CD8-positive, alpha-beta memory T cell (primary cell): Measurements from ENCODE around the gene SOX5. TPM values are rescaled to one million over a fixed set of nuclear protein-coding genes. Genes with fewer than 3 reads are reported as not detected.

Experiments used
- CTCF ChIA-PET: fragments of 350-600 bp; sonication (Branson Sonifier 250); formaldehyde crosslinking; loops from one replicate; lab custom pipeline; 2021; ENCODE audit warnings: antibody characterized with exemption; lab: Charles Lee
- POLR2A ChIA-PET: fragments of 350-600 bp; sonication (Branson Sonifier 250); formaldehyde crosslinking; loops from one replicate; lab custom pipeline; 2021; ENCODE audit warnings: antibody characterized with exemption; lab: Charles Lee
- DNase-seq, 5 donors: peaks; one replicate each; pipeline versions ENCODE4 v3.0.0 to v3.0.0-alpha.2; 2020 to 2022; ENCODE audit warnings: mixed read lengths in 1 of 5
- H3K27ac ChIP-seq: one replicate; pipeline ENCODE4 v1.7.0; 2013; ENCODE audit warnings: low read depth, mild to moderate bottlenecking, low read length, moderate library complexity
- H3K27me3 ChIP-seq: 2 replicates; pipeline ENCODE4 v1.7.0; 2013; ENCODE audit warnings: low read length, mild to moderate bottlenecking; ENCODE audit not compliant: insufficient read depth, poor library complexity, severe bottlenecking
- H3K36me3 ChIP-seq: 2 replicates; pipeline ENCODE4 v1.7.0; 2013; ENCODE audit warnings: mild to moderate bottlenecking, low read length, moderate library complexity; ENCODE audit not compliant: insufficient read depth
- H3K4me1 ChIP-seq: 2 replicates; pipeline ENCODE4 v1.7.0; 2013; ENCODE audit warnings: mild to moderate bottlenecking, low read length, moderate library complexity; ENCODE audit not compliant: insufficient read depth
- H3K4me3 ChIP-seq: 2 replicates; pipeline ENCODE4 v1.7.0; 2013; ENCODE audit warnings: mild to moderate bottlenecking, low read length
- H3K9me3 ChIP-seq: 2 replicates; pipeline ENCODE4 v1.7.0; 2013; ENCODE audit warnings: mild to moderate bottlenecking, low read length
- H3K27ac Mint-ChIP-seq, 8 donors: one replicate each; pipeline ENCODE4 v1.8.0; 2020 to 2021; ENCODE audit warnings: mixed read lengths in 8 of 8, mild to moderate bottlenecking in 6 of 8, inconsistent platforms in 3 of 8, moderate library complexity in 3 of 8
- H3K27me3 Mint-ChIP-seq, 2 donors: one replicate each; pipeline ENCODE4 v1.8.0; 2020 to 2021; ENCODE audit warnings: mixed read lengths in 2 of 2, mild to moderate bottlenecking in 1 of 2, moderate library complexity in 1 of 2
- H3K36me3 Mint-ChIP-seq, 3 donors: one replicate each; pipeline ENCODE4 v1.8.0; 2020 to 2021; ENCODE audit warnings: mixed read lengths in 3 of 3, inconsistent platforms in 1 of 3, mild to moderate bottlenecking in 1 of 3
- H3K4me1 Mint-ChIP-seq, 3 donors: one replicate each; pipeline ENCODE4 v1.8.0; 2020 to 2021; ENCODE audit warnings: mixed read lengths in 3 of 3, inconsistent platforms in 1 of 3, mild to moderate bottlenecking in 1 of 3
- H3K4me3 Mint-ChIP-seq, 7 donors: one replicate each; pipeline ENCODE4 v1.8.0; 2020 to 2021; ENCODE audit warnings: mixed read lengths in 7 of 7, mild to moderate bottlenecking in 6 of 7, moderate library complexity in 4 of 7, inconsistent platforms in 2 of 7
- H3K9me3 Mint-ChIP-seq, 5 donors: one replicate each; pipeline ENCODE4 v1.8.0; 2020 to 2022; ENCODE audit warnings: mixed read lengths in 5 of 5, mild to moderate bottlenecking in 3 of 5, moderate library complexity in 2 of 5, inconsistent platforms in 1 of 5
- polyA plus RNA-seq: library from polyadenylated mRNA; unstranded; fragments of 300-500 nt; fragmentation: Illumina TruSeq; gene quantifications from one replicate; pipeline ENCODE4 v1.2.3, GENCODE V29; 2021
- total RNA-seq, 2 experiments: library from RNA; stranded (reverse); gene quantifications; one replicate each; pipeline ENCODE4 v1.2.3, GENCODE V29; 2021

Gene SOX5
- total and polyA plus RNA-seq, 3 experiments from 2014 or later = 0.13 to 0.18 TPM; not detected in 1

DNA sequence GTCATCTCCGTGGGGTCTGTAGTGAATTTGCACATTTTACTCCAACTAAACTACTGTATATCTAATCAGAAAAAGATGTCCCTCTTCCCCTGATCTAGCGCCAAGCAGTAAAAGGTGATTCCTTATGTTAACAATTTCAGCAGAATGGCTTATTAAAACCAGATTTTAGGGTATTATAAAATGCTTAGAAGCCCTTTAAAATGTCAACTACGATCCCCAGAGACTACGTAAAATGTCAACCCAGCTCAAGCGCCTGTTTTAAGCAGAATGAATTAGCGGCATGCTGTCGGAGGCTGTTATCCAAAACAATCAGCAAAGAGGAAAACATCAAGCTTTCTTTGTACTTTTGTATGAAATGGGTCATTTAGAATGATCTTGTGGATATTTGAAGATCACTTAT, 408.9 kb downstream of the SOX5 start:
- Mint-ChIP-seq H3K4me3 (no peak overlapping the region), H3K4me1 (no peaks in the 10 kb centered on the region), H3K27ac (no peak overlapping the region), H3K27me3 (no peaks in the 10 kb centered on the region), H3K36me3 (no peaks in the 10 kb centered on the region), H3K9me3 (peaks cover 2 to 14% (median 4%) of the 10 kb centered on the region in 5 donors)
- Histone ChIP-seq H3K36me3 (no peaks in the 10 kb centered on the region), H3K27ac (no peak overlapping the region), H3K9me3 (no peaks in the 10 kb centered on the region), H3K4me3 (no peak overlapping the region), H3K27me3 (no peaks in the 10 kb centered on the region), H3K4me1 (no peaks in the 10 kb centered on the region)
- ChIA-PET POLR2A (no interaction called here), CTCF (no interaction called here)
- DNase-seq = no peak

DNA sequence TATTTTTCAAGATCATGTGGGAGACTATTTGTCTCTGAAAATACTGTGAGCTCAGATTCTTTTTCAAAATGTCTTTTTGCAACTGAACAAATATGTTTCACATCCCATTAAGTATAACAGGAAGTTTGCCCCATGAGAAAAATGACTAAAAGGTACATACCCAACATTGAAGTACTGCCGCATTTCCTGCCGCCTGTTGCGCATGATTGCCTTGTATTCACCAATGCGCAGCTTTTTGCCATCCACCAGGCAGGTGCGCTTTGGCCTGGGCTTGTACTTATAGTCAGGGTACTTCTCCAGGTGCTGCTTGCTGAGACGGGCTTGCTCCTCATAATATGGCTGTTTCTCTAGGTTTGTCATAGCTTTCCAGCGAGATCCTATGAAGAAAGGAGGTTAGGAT, 413.2 kb downstream of the SOX5 start:
- Mint-ChIP-seq H3K27ac (no peak overlapping the region), H3K4me3 (no peak overlapping the region), H3K36me3 (no peaks in the 10 kb centered on the region), H3K27me3 (no peaks in the 10 kb centered on the region), H3K4me1 (no peaks in the 10 kb centered on the region), H3K9me3 (peaks cover 2 to 8% (median 4%) of the 10 kb centered on the region in 5 donors)
- Histone ChIP-seq H3K27ac (no peak overlapping the region), H3K36me3 (no peaks in the 10 kb centered on the region), H3K27me3 (no peaks in the 10 kb centered on the region), H3K4me3 (no peak overlapping the region), H3K4me1 (no peaks in the 10 kb centered on the region), H3K9me3 (no peaks in the 10 kb centered on the region)
- ChIA-PET POLR2A (no interaction called here), CTCF (no interaction called here)
- no peak for DNase-seq

DNA sequence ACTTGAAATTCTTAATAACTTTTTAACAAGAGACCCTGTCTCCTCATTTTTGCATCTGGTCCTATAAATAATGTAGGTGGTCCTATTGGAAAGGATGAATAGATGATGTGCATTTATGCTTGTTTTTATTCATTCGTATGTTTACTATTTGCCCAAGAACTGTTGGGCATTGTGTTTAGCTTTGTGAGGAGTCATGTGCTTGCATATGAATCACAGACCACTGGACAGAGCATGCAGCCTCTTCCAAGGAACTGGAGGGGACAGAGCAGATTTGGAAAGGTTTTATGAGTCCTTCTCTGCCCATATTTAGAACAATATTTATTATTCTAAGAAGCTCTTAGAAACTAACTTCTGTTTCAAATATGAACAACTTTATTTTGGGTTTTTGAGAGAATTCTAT, 414.0 kb downstream of the SOX5 start:
- Mint-ChIP-seq H3K4me3 (no peak overlapping the region), H3K36me3 (no peaks in the 10 kb centered on the region), H3K27ac (no peak overlapping the region), H3K9me3 (peaks cover 1 to 10% (median 4%) of the 10 kb centered on the region in 5 donors), H3K27me3 (no peaks in the 10 kb centered on the region), H3K4me1 (no peaks in the 10 kb centered on the region)
- Histone ChIP-seq H3K4me1 (no peaks in the 10 kb centered on the region), H3K27ac (no peak overlapping the region), H3K4me3 (no peak overlapping the region), H3K36me3 (no peaks in the 10 kb centered on the region), H3K9me3 (no peaks in the 10 kb centered on the region), H3K27me3 (no peaks in the 10 kb centered on the region)
- CTCF ChIA-PET = no interaction called here
- DNase-seq = no peak
- POLR2A ChIA-PET = no interaction called here

DNA sequence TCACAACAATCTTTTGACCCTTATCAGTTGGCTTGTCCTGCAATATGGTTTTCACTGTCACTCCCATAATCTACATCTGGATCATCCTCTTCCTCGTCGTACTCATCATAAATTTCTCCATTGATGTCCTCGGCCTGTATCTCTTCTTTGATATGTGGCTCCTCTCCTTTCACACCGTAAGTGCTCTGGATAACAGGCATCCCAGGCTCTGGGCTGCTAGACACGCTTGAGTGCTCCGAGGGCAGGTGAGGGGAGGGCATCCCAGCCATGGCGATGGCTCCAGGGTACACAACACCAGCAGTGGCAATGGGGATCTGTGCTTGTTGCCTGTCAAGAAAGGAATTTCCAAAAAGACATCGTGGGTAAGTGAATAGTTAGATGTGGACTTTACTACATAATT, 415.3 kb downstream of the SOX5 start:
- Histone ChIP-seq H3K9me3 (no peaks in the 10 kb centered on the region), H3K4me3 (no peak overlapping the region), H3K4me1 (no peaks in the 10 kb centered on the region), H3K36me3 (no peaks in the 10 kb centered on the region), H3K27me3 (no peaks in the 10 kb centered on the region), H3K27ac (no peak overlapping the region)
- no peak for DNase-seq
- H3K36me3 Mint-ChIP-seq = no peaks in the 10 kb centered on the region
- H3K9me3 Mint-ChIP-seq = peaks cover 0 to 5% (median 0%) of the 10 kb centered on the region in 5 donors
- no peak overlapping the region for H3K4me3 Mint-ChIP-seq
- no peaks in the 10 kb centered on the region for H3K27me3 Mint-ChIP-seq
- ChIA-PET CTCF (no interaction called here), POLR2A (no interaction called here)
- H3K4me1 Mint-ChIP-seq = no peaks in the 10 kb centered on the region
- no peak overlapping the region for H3K27ac Mint-ChIP-seq

DNA sequence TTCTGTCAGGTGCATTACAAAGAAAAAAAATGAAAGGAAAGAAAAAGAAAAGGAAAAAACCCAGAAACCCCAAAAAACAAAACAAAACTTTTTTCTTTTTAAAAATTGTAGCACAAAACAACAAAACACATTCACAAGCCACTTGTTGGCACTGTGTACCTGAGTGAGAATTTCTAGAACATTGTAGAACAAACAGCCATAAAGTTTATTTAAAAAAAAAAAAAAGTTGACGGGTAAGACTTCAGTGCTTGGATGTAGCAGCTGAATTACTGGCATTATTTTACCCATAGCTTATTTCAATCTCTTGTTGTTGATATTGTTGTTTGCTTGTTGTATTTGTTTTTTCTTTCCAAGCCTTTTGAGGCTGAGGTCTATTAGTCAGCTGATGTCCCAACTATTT, 415.8 kb downstream of the SOX5 start:
- no peak overlapping the region for H3K27ac Mint-ChIP-seq
- H3K27me3 Mint-ChIP-seq = no peaks in the 10 kb centered on the region
- no peak overlapping the region for H3K4me3 Mint-ChIP-seq
- ChIA-PET CTCF (no interaction called here), POLR2A (no interaction called here)
- peaks cover 0 to 5% (median 0%) of the 10 kb centered on the region in 5 donors for H3K9me3 Mint-ChIP-seq
- no peaks in the 10 kb centered on the region for H3K36me3 ChIP-seq
- H3K27me3 ChIP-seq = no peaks in the 10 kb centered on the region
- H3K4me1 ChIP-seq = no peaks in the 10 kb centered on the region
- H3K36me3 Mint-ChIP-seq = no peaks in the 10 kb centered on the region
- no peaks in the 10 kb centered on the region for H3K4me1 Mint-ChIP-seq
- DNase-seq = no peak
- H3K9me3 ChIP-seq = no peaks in the 10 kb centered on the region
- H3K4me3 ChIP-seq = no peak overlapping the region
- no peak overlapping the region for H3K27ac ChIP-seq

DNA sequence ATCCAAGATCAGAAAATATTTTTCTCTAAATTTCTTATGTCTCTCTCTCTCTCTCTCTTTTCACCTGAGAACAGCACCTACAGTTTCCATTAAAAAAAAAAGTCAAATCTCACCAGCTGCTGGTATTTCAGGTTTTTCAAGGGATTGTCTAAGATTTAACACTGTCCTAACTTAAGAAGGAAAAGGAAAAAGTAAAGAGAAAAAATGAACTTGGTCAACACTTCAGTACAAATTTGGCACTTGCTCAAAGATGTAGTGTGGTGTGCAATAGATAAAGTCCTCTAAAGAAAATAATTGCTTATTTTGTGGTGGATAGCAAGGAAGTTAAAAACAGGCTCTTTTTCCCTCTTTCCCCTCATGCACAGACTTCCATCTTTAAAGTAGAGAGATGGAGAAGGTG, 416.2 kb downstream of the SOX5 start:
- Histone ChIP-seq H3K9me3 (no peaks in the 10 kb centered on the region), H3K4me1 (no peaks in the 10 kb centered on the region), H3K27me3 (no peaks in the 10 kb centered on the region), H3K4me3 (no peak overlapping the region), H3K36me3 (no peaks in the 10 kb centered on the region), H3K27ac (no peak overlapping the region)
- Mint-ChIP-seq H3K4me1 (no peaks in the 10 kb centered on the region), H3K27ac (no peak overlapping the region), H3K36me3 (no peaks in the 10 kb centered on the region), H3K27me3 (no peaks in the 10 kb centered on the region), H3K9me3 (peaks cover 0 to 5% (median 0%) of the 10 kb centered on the region in 5 donors), H3K4me3 (no peak overlapping the region)
- DNase-seq = no peak
- CTCF ChIA-PET = no interaction called here
- POLR2A ChIA-PET = no interaction called here

DNA sequence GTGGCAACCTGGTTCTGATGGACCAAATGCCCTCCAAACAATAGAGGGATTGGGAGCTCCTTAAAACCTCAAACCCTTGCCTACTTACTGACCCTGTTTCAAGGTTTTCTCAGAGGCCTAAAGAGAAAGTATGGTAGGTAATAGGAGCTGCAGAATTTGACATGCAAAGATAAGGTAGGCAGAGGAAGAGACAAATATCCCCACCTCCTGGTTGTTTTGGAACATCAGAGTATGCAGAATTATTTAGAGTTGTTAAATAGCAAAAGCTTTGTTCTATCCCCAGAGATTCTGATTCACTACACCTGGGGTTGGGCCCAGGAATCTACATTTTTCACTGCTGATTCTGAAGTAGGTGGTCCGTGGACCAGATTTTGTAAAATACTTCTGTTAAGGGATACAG, 421.2 kb downstream of the SOX5 start:
- no peaks in the 10 kb centered on the region for H3K27me3 ChIP-seq
- no peak overlapping the region for H3K27ac Mint-ChIP-seq
- H3K4me1 Mint-ChIP-seq = no peaks in the 10 kb centered on the region
- CTCF ChIA-PET = no interaction called here
- H3K4me1 ChIP-seq = no peaks in the 10 kb centered on the region
- no peak overlapping the region for H3K27ac ChIP-seq
- DNase-seq = no peak
- no peaks in the 10 kb centered on the region for H3K36me3 ChIP-seq
- H3K9me3 Mint-ChIP-seq = peaks cover 0 to 24% (median 0%) of the 10 kb centered on the region in 5 donors
- H3K4me3 ChIP-seq = no peak overlapping the region
- POLR2A ChIA-PET = no interaction called here
- no peaks in the 10 kb centered on the region for H3K9me3 ChIP-seq
- no peaks in the 10 kb centered on the region for H3K36me3 Mint-ChIP-seq
- no peak overlapping the region for H3K4me3 Mint-ChIP-seq
- H3K27me3 Mint-ChIP-seq = no peaks in the 10 kb centered on the region

DNA sequence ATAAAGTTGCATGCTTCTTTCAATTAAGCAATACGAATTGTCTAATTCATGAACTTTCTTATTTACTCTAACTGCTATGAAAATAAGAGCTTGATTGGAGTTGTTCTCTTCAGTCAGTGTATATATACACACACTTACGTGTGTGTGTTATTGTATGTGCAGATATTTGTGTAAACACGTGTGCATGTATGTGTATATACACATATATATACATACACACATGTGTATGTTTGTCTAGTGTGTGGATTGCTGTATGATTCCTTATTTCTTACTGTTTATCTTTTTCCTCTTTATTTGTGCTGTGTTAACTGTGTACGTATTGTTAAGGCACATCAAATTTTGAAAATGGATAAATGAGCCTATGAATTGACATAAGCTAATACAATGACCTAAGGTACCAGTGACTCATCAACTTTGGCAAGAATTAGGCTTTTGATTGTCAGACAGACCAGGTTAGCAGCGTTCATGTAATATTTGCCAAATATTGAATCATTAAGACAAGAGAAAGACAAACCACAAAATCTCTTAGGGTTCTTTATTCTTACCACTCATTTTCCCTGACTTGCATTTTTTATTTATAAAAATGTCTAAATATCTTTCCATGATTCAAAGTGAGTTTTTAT, 423.9 kb downstream of the SOX5 start:
- Histone ChIP-seq H3K9me3 (no peaks in the 10 kb centered on the region), H3K4me3 (no peak overlapping the region), H3K4me1 (no peaks in the 10 kb centered on the region), H3K27me3 (no peaks in the 10 kb centered on the region), H3K27ac (no peak overlapping the region), H3K36me3 (no peaks in the 10 kb centered on the region)
- no peaks in the 10 kb centered on the region for H3K4me1 Mint-ChIP-seq
- ChIA-PET POLR2A (no interaction called here), CTCF (no interaction called here)
- H3K27me3 Mint-ChIP-seq = no peaks in the 10 kb centered on the region
- peaks cover 0 to 27% (median 0%) of the 10 kb centered on the region in 5 donors for H3K9me3 Mint-ChIP-seq
- H3K4me3 Mint-ChIP-seq = no peak overlapping the region
- H3K36me3 Mint-ChIP-seq = no peaks in the 10 kb centered on the region
- DNase-seq = no peak
- no peak overlapping the region for H3K27ac Mint-ChIP-seq
